Vagina (tissue), 2 donors: ENCODE data around the gene CCDC117.

ENCODE experiments used
- POLR2A ChIP-seq, 2 donors: fragments of 450-650 bp; IDR thresholded peaks; one replicate each; pipeline ENCODE4 v1.6.1; 2017; ENCODE audit warnings: antibody characterized with exemption in 2 of 2, mild to moderate bottlenecking in 2 of 2, moderate library complexity in 2 of 2
- POLR2AphosphoS5 ChIP-seq, 2 donors: sonication (generic); formaldehyde crosslinking; IDR thresholded peaks; one replicate each; pipeline ENCODE4 v1.9.0; 2017; ENCODE audit warnings: antibody characterized with exemption in 2 of 2, mild to moderate bottlenecking in 2 of 2, low read depth in 1 of 2; ENCODE audit not compliant: insufficient read depth in 1 of 2
- TF ChIP-seq, protein P1 (sequence below), 3 experiments: fragments of 450-650 bp in 2 of 3; fragments of 200-600 bp in 1 of 3; sonication (generic) in 1 of 3; IDR thresholded peaks; one replicate each; pipeline ENCODE4 v1.5.1; 2017 to 2019; ENCODE audit warnings: antibody characterized with exemption in 3 of 3, mild to moderate bottlenecking in 2 of 3, moderate library complexity in 2 of 3

DNA sequence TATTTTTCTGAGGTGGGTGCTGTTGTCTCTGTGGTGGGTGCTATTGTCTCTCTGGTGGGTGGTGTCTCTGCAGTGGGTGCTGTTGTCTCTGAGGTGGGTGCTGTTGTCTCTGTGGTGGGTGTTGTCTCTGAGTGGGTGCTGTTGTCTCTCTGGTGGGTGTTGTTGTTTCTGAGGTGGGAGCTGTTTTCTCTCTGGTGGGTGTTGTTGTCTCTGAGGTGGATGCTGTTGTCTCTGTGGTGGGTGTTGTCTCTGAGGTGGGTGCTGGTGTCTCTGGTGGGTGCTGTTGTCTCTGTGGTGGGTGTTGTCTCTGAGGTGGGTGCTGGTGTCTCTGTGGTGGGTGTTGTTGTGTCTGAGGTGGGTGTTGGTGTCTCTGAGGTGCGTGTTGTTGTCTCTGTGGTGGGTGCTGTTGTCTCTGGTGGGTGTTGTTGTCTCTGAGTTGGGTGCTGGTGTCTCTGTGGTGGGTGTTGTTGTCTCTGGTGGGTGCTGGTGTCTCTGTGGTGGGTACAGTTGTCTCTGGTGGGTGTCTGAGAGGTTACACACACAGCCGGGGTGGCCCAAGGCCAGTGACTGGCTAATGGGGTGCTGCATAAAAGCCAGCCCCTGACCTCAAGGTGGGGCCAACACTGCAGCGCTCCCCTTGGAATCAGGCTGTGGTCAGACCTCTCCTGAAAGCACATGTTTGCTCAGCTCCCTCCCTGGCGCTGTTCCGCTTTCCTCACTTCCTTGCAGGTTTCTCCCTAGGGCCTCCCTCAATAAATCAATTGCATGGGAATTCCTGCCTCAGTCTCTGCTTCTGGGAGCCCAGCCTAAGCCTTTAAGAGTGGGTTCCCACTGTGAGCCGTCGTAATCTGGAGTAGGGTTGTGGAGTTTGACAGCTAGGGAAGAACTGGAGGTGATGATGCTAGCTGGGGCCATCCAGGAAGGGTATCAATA is 58.9 kb downstream of the CCDC117 start:
- TF ChIP-seq, protein P1, sequence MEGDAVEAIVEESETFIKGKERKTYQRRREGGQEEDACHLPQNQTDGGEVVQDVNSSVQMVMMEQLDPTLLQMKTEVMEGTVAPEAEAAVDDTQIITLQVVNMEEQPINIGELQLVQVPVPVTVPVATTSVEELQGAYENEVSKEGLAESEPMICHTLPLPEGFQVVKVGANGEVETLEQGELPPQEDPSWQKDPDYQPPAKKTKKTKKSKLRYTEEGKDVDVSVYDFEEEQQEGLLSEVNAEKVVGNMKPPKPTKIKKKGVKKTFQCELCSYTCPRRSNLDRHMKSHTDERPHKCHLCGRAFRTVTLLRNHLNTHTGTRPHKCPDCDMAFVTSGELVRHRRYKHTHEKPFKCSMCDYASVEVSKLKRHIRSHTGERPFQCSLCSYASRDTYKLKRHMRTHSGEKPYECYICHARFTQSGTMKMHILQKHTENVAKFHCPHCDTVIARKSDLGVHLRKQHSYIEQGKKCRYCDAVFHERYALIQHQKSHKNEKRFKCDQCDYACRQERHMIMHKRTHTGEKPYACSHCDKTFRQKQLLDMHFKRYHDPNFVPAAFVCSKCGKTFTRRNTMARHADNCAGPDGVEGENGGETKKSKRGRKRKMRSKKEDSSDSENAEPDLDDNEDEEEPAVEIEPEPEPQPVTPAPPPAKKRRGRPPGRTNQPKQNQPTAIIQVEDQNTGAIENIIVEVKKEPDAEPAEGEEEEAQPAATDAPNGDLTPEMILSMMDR (IDR thresholded peaks at IDR 0.05) = no peak
- TF ChIP-seq POLR2A (IDR thresholded peaks at IDR 0.05) (no peak), POLR2AphosphoS5 (IDR thresholded peaks at IDR 0.05; ENCODE audit: insufficient read depth in 1 of 2, low read depth in 1 of 2) (no peak)
